Neural progenitor cell (in vitro differentiated cells): ENCODE data around the gene TBC1D2B. TPM values are rescaled to one million over a fixed set of nuclear protein-coding genes. Genes with fewer than 3 reads are reported as not detected.
A peak's percentile ranks its signal among the peaks of the same experiment; 100 is the strongest.
"Not testable (repeated sequence)": the region's sequence is repeated elsewhere in the genome, so short reads cannot be mapped to it uniquely, and the experiment has no call there.

Experiments
- DNase-seq: peaks from one replicate; pipeline ENCODE4 v3.0.0-alpha.2; 2016; ENCODE audit warnings: low spot score
- H2AFZ ChIP-seq: fragments of 200-600 bp; sonication (generic); replicated peaks from 2 replicates; pipeline ENCODE4 v1.6.1; 2016; ENCODE audit warnings: antibody characterized with exemption
- H3F3A ChIP-seq: fragments of 200-600 bp; sonication (generic); 2 replicates; pipeline ENCODE4 v1.6.1; 2016; ENCODE audit warnings: antibody characterized with exemption, low read depth
- H3K27ac ChIP-seq: fragments of 200-600 bp; sonication (generic); 2 replicates; pipeline ENCODE4 v1.5.1; 2016; ENCODE audit warnings: mild to moderate bottlenecking
- H3K27me3 ChIP-seq: fragments of 200-600 bp; sonication (generic); 2 replicates; pipeline ENCODE4 v1.6.1; 2016; ENCODE audit warnings: mild to moderate bottlenecking, moderate library complexity
- H3K36me3 ChIP-seq: fragments of 200-600 bp; sonication (generic); 2 replicates; pipeline ENCODE4 v1.5.1; 2016
- H3K4me1 ChIP-seq: fragments of 200-600 bp; sonication (generic); 2 replicates; pipeline ENCODE4 v1.6.1; 2016; ENCODE audit warnings: mixed run types
- H3K4me2 ChIP-seq: fragments of 200-600 bp; sonication (generic); 2 replicates; pipeline ENCODE4 v1.6.1; 2016
- H3K4me3 ChIP-seq: fragments of 200-600 bp; sonication (generic); 2 replicates; pipeline ENCODE4 v1.5.1; 2016
- H3K79me2 ChIP-seq: fragments of 200-600 bp; sonication (generic); 2 replicates; pipeline ENCODE4 v1.6.1; 2016; ENCODE audit warnings: low read depth
- H3K9ac ChIP-seq: fragments of 200-600 bp; sonication (generic); 2 replicates; pipeline ENCODE4 v1.6.1; 2016
- H3K9me3 ChIP-seq: fragments of 200-600 bp; sonication (generic); 2 replicates; pipeline ENCODE4 v1.5.1; 2016; ENCODE audit warnings: low read depth
- H4K20me1 ChIP-seq: fragments of 200-600 bp; sonication (generic); 2 replicates; pipeline ENCODE4 v1.6.1; 2016; ENCODE audit warnings: low read depth
- H3K27ac Mint-ChIP-seq: 3 replicates; pipeline ENCODE4 v1.8.0; 2021; ENCODE audit warnings: mixed read lengths
- H3K27me3 Mint-ChIP-seq: 2 replicates; pipeline ENCODE4 v1.8.0; 2022; ENCODE audit warnings: low read depth, mild to moderate bottlenecking, inconsistent platforms, moderate library complexity, mixed read lengths; ENCODE audit not compliant: insufficient read depth
- H3K36me3 Mint-ChIP-seq: 3 replicates; pipeline ENCODE4 v1.8.0; 2021; ENCODE audit warnings: mixed read lengths
- H3K4me1 Mint-ChIP-seq: 3 replicates; pipeline ENCODE4 v1.8.0; 2021; ENCODE audit warnings: mixed read lengths
- H3K4me3 Mint-ChIP-seq: 3 replicates; pipeline ENCODE4 v1.8.0; 2021; ENCODE audit warnings: mild to moderate bottlenecking, moderate library complexity, mixed read lengths
- H3K9me3 Mint-ChIP-seq: 3 replicates; pipeline ENCODE4 v1.8.0; 2020; ENCODE audit warnings: mixed read lengths
- EZH2 ChIP-seq: fragments of 200-600 bp; sonication (generic); IDR thresholded peaks from 2 replicates; pipeline ENCODE4 v1.6.1; 2017; ENCODE audit warnings: antibody characterized with exemption, mild to moderate bottlenecking, moderate library complexity
- EZH2phosphoT487 ChIP-seq: fragments of 200-600 bp; sonication (generic); IDR thresholded peaks from 2 replicates; pipeline ENCODE4 v1.6.1; 2017; ENCODE audit warnings: antibody characterized with exemption
- total RNA-seq: library from RNA; depleted of rRNA; stranded (reverse); fragments of >200 nt; gene quantifications from 2 replicates; pipeline ENCODE4 v1.2.3, GENCODE V29; 2015; ENCODE audit warnings: low replicate concordance
- TF ChIP-seq, protein P1 (sequence below): fragments of 200-600 bp; sonication (generic); IDR thresholded peaks from 2 replicates; pipeline ENCODE4 v1.5.1; 2017; ENCODE audit warnings: antibody characterized with exemption, mild to moderate bottlenecking

Gene TBC1D2B
- total RNA-seq, 1 donor from 2014 or later, result 11.7 TPM

DNA sequence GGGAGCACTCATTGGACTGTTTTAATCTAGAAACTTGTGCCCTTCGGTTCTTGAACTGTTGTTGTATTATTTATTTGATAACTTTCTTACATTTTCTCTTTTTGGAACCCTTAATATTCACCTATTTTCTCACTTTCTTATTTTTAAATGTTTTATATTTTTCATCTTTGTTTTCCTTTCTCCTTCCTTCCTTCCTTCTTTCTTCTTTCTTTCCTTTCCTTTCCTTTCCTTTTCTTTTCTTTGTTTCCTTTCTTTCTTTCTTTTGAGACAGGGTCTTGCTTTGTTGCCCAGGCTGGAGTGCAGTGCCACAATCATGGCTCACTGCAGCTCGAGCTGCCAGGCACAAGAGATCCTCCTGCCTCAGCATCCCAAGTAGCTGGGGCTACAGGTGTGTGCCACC is 108.5 kb downstream of the TBC1D2B start:
- no peak overlapping the region for H3K4me3 Mint-ChIP-seq
- Histone ChIP-seq H3K4me3 (no peak overlapping the region), H3K9me3 (no peaks in the 10 kb centered on the region), H3K4me2 (no peak overlapping the region), H3K79me2 (no peaks in the 10 kb centered on the region), H4K20me1 (no peaks in the 10 kb centered on the region), H3K4me1 (no peaks in the 10 kb centered on the region), H3K36me3 (no peaks in the 10 kb centered on the region), H2AFZ (no peak overlapping the region), H3K9ac (no peak overlapping the region), H3K27ac (no peak overlapping the region), H3F3A (no peaks in the 10 kb centered on the region), H3K27me3 (no peaks in the 10 kb centered on the region)
- no peaks in the 10 kb centered on the region for H3K4me1 Mint-ChIP-seq
- peaks cover 10% of the 10 kb centered on the region for H3K9me3 Mint-ChIP-seq
- no peak for DNase-seq
- TF ChIP-seq EZH2, result no peak
- no peak for TF ChIP-seq EZH2phosphoT487
- TF ChIP-seq, protein P1, sequence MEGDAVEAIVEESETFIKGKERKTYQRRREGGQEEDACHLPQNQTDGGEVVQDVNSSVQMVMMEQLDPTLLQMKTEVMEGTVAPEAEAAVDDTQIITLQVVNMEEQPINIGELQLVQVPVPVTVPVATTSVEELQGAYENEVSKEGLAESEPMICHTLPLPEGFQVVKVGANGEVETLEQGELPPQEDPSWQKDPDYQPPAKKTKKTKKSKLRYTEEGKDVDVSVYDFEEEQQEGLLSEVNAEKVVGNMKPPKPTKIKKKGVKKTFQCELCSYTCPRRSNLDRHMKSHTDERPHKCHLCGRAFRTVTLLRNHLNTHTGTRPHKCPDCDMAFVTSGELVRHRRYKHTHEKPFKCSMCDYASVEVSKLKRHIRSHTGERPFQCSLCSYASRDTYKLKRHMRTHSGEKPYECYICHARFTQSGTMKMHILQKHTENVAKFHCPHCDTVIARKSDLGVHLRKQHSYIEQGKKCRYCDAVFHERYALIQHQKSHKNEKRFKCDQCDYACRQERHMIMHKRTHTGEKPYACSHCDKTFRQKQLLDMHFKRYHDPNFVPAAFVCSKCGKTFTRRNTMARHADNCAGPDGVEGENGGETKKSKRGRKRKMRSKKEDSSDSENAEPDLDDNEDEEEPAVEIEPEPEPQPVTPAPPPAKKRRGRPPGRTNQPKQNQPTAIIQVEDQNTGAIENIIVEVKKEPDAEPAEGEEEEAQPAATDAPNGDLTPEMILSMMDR, result no peak
- no peak overlapping the region for H3K27ac Mint-ChIP-seq
- peaks cover 9% of the 10 kb centered on the region for H3K27me3 Mint-ChIP-seq
- no peaks in the 10 kb centered on the region for H3K36me3 Mint-ChIP-seq

DNA sequence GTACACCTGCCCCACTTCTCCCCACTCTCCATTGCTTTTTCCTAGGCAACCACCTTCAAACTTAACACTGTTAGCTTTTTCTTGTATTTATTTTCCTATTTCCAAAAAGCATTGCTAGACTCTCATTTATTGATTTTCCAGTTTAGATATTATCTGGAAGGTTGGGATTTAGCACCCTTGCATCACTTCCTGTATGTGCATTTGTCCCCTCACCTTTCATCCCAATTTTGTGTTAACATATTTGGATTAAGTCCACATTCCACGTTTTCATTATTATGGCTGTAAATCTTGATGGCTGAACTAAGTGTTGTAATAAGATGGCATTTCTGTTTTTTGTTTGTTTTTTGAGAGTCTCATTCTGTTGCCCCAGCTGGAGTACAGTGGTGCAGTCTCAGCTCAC is 109.7 kb downstream of the TBC1D2B start:
- no peaks in the 10 kb centered on the region for H3K4me1 Mint-ChIP-seq
- no peaks in the 10 kb centered on the region for H3K36me3 Mint-ChIP-seq
- no peaks in the 10 kb centered on the region for H3K36me3 ChIP-seq
- H3K9me3 Mint-ChIP-seq, result peaks cover 10% of the 10 kb centered on the region
- no peak overlapping the region for H3K4me3 Mint-ChIP-seq
- H3K9ac ChIP-seq, result no peak overlapping the region
- no peaks in the 10 kb centered on the region for H3K9me3 ChIP-seq
- no peaks in the 10 kb centered on the region for H3K79me2 ChIP-seq
- no peak overlapping the region for H2AFZ ChIP-seq
- H3K27ac ChIP-seq, result no peak overlapping the region
- no peak overlapping the region for H3K27ac Mint-ChIP-seq
- no peaks in the 10 kb centered on the region for H3K4me1 ChIP-seq
- no peak for DNase-seq
- H4K20me1 ChIP-seq, result no peaks in the 10 kb centered on the region
- TF ChIP-seq EZH2, result no peak
- TF ChIP-seq EZH2phosphoT487, result no peak
- TF ChIP-seq, protein P1, result no peak
- H3K4me2 ChIP-seq, result no peak overlapping the region
- no peaks in the 10 kb centered on the region for H3F3A ChIP-seq
- no peak overlapping the region for H3K4me3 ChIP-seq
- peaks cover 9% of the 10 kb centered on the region for H3K27me3 Mint-ChIP-seq
- no peaks in the 10 kb centered on the region for H3K27me3 ChIP-seq

DNA sequence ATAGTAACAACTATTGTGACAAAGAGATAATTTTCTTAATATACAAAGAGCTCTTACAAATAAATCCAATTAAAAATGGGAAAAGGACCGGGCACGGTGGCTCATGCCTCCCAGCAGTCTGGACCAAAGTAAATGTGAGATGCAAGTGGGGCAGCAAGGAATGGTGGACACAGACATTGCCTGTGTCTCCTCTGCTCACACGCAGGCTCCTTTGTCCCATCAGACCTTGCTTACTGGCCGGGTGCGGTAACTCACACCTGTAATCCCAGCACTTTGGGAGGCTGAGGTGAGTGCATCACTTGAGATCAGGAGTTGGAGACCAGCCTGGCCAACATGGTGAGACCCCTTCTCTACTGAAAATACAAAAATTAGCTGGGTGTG is 110.3 kb downstream of the TBC1D2B start:
- H2AFZ ChIP-seq, H3K4me1 ChIP-seq, H3K27me3 ChIP-seq, H3K36me3 ChIP-seq, H3K27ac ChIP-seq, H3K36me3 Mint-ChIP-seq, H3K4me3 Mint-ChIP-seq, DNase-seq, H3F3A ChIP-seq, H3K9ac ChIP-seq, H3K9me3 Mint-ChIP-seq, H3K27me3 Mint-ChIP-seq, H3K9me3 ChIP-seq, H3K27ac Mint-ChIP-seq, H4K20me1 ChIP-seq, H3K4me2 ChIP-seq, H3K4me3 ChIP-seq, H3K4me1 Mint-ChIP-seq, H3K79me2 ChIP-seq: not testable (repeated sequence)

DNA sequence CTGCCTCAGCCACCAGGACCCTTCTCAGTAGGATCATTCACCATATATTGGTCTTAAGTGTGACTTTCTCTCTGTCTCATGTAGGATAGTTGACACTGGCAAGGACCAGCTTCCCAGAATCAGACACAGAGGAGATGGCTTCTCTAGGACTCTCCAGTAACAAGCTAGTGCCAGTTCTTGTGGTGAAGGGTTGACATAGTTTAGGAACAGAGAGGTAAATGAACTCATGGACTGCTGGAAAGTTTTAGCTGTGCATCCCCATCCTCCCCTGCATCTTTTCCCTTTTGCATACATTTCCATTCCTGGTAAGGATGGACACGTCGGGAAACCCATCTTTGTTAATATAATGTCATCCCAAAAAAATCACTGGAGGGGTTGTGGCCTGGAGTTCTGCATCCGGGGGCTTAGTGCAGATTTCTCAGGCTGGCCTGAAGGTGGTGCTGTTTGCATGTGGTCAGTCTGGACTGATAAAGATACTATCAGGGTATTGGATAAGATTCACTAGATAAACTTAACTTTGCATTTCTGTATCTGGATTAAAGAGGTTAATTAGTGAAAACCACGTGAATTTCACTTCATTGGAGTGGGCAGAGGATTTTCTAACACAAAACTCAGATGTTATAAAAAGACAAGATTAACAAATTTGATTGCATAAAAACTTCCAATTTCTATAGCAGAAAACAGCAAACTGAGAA is 110.8 kb downstream of the TBC1D2B start:
- Histone ChIP-seq H3K27ac (no peak overlapping the region), H3F3A (no peaks in the 10 kb centered on the region), H3K9ac (no peak overlapping the region), H3K4me1 (no peaks in the 10 kb centered on the region), H3K27me3 (no peaks in the 10 kb centered on the region), H3K79me2 (no peaks in the 10 kb centered on the region), H3K4me2 (no peak overlapping the region), H3K9me3 (no peaks in the 10 kb centered on the region), H4K20me1 (no peaks in the 10 kb centered on the region), H3K4me3 (no peak overlapping the region), H2AFZ (no peak overlapping the region), H3K36me3 (no peaks in the 10 kb centered on the region)
- H3K27me3 Mint-ChIP-seq, result peaks cover 7% of the 10 kb centered on the region
- H3K36me3 Mint-ChIP-seq, result no peaks in the 10 kb centered on the region
- H3K27ac Mint-ChIP-seq, result no peak overlapping the region
- peaks cover 10% of the 10 kb centered on the region for H3K9me3 Mint-ChIP-seq
- no peaks in the 10 kb centered on the region for H3K4me1 Mint-ChIP-seq
- TF ChIP-seq, protein P1, result peak; percentile 97
- TF ChIP-seq EZH2phosphoT487 (no peak), EZH2 (no peak)
- peak; percentile 62 for DNase-seq
- H3K4me3 Mint-ChIP-seq, result no peak overlapping the region
